Hepatocyte (in vitro differentiated cells): ENCODE results near the gene AASDH.

Experiments used
- CTCF ChIP-seq: fragments of 200-600 bp; sonication (generic); IDR thresholded peaks from 2 replicates; pipeline ENCODE4 v1.5.1; 2016; ENCODE audit warnings: antibody characterized with exemption, mild to moderate bottlenecking; ENCODE audit not compliant: poor library complexity
- EZH2 ChIP-seq: fragments of 200-600 bp; sonication (generic); IDR thresholded peaks from 2 replicates; pipeline ENCODE4 v1.6.1; 2016; ENCODE audit warnings: antibody characterized with exemption, mild to moderate bottlenecking, borderline replicate concordance

DNA sequence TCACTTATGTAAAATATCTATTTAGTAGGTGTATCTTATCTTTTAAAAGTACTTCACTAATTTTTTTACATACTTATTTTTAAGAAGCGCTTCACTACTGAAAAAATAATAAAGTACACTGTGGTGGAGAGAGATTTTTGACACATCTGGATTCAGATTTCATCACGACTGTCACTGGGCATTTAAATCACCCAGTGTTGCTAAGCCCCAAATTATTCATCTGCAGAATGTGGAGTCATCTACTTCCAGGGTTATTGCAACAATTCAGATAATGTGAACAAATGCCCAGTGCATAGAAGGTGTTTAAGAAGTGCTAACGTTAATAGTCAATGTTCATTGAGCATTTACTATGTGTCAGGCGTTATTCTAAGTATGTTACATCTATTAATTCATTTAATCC, 41.8 kb downstream of the AASDH start:
- no peak for TF ChIP-seq CTCF
- no peak for TF ChIP-seq EZH2
